ENCODE data around the gene MBD6. TPM values are rescaled to one million over a fixed set of nuclear protein-coding genes. Genes with fewer than 3 reads are reported as not detected.

MBD6 gene
- polyA plus RNA-seq, 3 donors, result 2.4 to 47.7 (median 2.6) TPM

DNA sequence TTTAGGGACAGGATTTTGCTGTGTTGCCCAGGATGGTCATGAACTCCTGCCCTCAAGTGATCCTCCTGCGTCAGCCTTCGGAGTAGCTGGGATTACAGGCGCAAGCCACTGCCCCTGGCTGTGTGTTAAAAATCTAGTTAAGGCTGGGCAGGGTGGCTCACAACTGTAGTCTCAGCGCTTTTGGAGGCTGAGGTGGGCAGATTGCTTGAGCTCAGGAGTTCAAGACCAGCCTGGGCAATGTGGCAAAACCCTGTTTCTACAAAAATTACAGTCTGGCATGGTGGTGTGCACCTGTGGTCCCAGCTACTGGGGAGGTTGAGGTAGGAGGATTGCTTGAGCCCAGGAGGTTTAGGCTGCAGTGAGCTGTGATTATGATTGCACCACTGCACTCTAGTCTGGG is 11.5 kb upstream of the MBD6 start:
- 100% methylated on average over 4 of the region's 4 CpGs for WGBS (ENCODE audit: insufficient coverage)
- TF ChIP-seq, protein P1, sequence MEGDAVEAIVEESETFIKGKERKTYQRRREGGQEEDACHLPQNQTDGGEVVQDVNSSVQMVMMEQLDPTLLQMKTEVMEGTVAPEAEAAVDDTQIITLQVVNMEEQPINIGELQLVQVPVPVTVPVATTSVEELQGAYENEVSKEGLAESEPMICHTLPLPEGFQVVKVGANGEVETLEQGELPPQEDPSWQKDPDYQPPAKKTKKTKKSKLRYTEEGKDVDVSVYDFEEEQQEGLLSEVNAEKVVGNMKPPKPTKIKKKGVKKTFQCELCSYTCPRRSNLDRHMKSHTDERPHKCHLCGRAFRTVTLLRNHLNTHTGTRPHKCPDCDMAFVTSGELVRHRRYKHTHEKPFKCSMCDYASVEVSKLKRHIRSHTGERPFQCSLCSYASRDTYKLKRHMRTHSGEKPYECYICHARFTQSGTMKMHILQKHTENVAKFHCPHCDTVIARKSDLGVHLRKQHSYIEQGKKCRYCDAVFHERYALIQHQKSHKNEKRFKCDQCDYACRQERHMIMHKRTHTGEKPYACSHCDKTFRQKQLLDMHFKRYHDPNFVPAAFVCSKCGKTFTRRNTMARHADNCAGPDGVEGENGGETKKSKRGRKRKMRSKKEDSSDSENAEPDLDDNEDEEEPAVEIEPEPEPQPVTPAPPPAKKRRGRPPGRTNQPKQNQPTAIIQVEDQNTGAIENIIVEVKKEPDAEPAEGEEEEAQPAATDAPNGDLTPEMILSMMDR (IDR thresholded peaks at IDR 0.05), result no peak
- Mint-ChIP-seq H3K27me3 (ENCODE audit: low read depth in 3 of 3) (no peaks in the 10 kb centered on the region), H3K36me3 (peaks cover 71 to 86% of the 10 kb centered on the region in 2 donors), H3K4me3 (no peak overlapping the region), H3K27ac (peak overlapping the region in 1 of 7 donors; percentile 26), H3K4me1 (no peaks in the 10 kb centered on the region), H3K9me3 (peaks cover 0 to 1% (median 0%) of the 10 kb centered on the region in 7 donors)
- H3K27me3 ChIP-seq (ENCODE audit: control insufficient read depth in 2 of 2, insufficient read depth in 2 of 2, low read length in 2 of 2), result no peaks in the 10 kb centered on the region
- no peaks in the 10 kb centered on the region for H3K4me1 ChIP-seq (ENCODE audit: control insufficient read depth in 1 of 2, insufficient read depth in 2 of 2, low read length in 2 of 2)
- H2AFZ ChIP-seq (ENCODE audit: insufficient read depth, low read depth, low read length, poor library complexity, severe bottlenecking), result no peak overlapping the region
- no peak overlapping the region for H3K4me3 ChIP-seq (replicated peaks in 1 of 3; ENCODE audit: low read depth in 2 of 3, low read length in 3 of 3)
- H4K20me1 ChIP-seq (ENCODE audit: insufficient read depth, low read length), result peaks cover 17% of the 10 kb centered on the region
- no peak overlapping the region for H3K9ac ChIP-seq (ENCODE audit: insufficient read depth, low read length, poor library complexity, severe bottlenecking)
- H3K27ac ChIP-seq (ENCODE audit: low read depth in 1 of 2, low read length in 2 of 2), result no peak overlapping the region
- peaks cover 64 to 79% of the 10 kb centered on the region in 2 donors for H3K36me3 ChIP-seq (replicated peaks in 1 of 2; ENCODE audit: control insufficient read depth in 1 of 2, insufficient read depth in 2 of 2, low read length in 2 of 2)
- H3K9me3 ChIP-seq (replicated peaks in 1 of 2; ENCODE audit: control insufficient read depth in 1 of 2, insufficient read depth in 1 of 2, low read length in 2 of 2), result no peaks in the 10 kb centered on the region
- H3K4me2 ChIP-seq (replicated peaks; ENCODE audit: extremely low read depth, low read length, poor library complexity, severe bottlenecking), result no peak overlapping the region
- no peaks in the 10 kb centered on the region for H3K79me2 ChIP-seq (ENCODE audit: insufficient read depth, low read length)
- no peak for DNase-seq
- intact Hi-C loops (cut with micrococcal nuclease), result no loop called here

DNA sequence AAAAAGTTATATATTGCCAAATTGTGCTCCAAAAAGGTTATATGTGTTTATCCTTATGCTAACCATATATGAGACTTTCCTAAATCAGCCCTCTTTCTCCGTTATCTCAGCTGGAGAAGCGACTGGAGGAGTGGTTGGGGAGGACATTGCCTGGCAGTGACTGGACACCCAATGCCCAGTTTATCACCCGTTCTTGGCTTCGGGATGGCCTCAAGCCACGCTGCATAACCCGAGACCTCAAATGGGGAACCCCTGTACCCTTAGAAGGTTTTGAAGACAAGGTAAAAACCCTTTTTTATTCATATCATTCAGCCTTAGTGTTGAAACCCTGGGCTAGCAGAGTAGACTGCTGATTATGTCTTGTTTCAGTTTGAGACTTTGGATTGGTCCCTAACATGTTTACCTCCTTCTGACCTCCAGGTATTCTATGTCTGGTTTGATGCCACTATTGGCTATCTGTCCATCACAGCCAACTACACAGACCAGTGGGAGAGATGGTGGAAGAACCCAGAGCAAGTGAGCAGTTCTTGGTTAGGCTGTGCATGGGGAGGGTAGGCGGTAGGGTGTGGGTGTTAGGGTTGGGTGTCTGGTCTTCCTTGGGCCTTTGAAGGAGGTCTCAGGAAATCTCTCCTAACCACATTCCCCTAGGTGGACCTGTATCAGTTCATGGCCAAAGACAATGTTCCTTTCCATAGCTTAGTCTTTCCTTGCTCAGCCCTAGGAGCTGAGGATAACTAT is 10.9 kb upstream of the MBD6 start:
- Histone ChIP-seq H3K4me3 (replicated peaks in 1 of 3; ENCODE audit: low read depth in 2 of 3, low read length in 3 of 3) (no peak overlapping the region), H3K27ac (ENCODE audit: low read depth in 1 of 2, low read length in 2 of 2) (no peak overlapping the region), H3K36me3 (replicated peaks in 1 of 2; ENCODE audit: control insufficient read depth in 1 of 2, insufficient read depth in 2 of 2, low read length in 2 of 2) (peaks cover 65 to 79% of the 10 kb centered on the region in 2 donors), H3K79me2 (ENCODE audit: insufficient read depth, low read length) (peaks cover 5% of the 10 kb centered on the region), H2AFZ (ENCODE audit: insufficient read depth, low read depth, low read length, poor library complexity, severe bottlenecking) (no peak overlapping the region), H3K9ac (ENCODE audit: insufficient read depth, low read length, poor library complexity, severe bottlenecking) (no peak overlapping the region), H3K9me3 (replicated peaks in 1 of 2; ENCODE audit: control insufficient read depth in 1 of 2, insufficient read depth in 1 of 2, low read length in 2 of 2) (no peaks in the 10 kb centered on the region), H3K4me1 (ENCODE audit: control insufficient read depth in 1 of 2, insufficient read depth in 2 of 2, low read length in 2 of 2) (no peaks in the 10 kb centered on the region), H4K20me1 (ENCODE audit: insufficient read depth, low read length) (peaks cover 23% of the 10 kb centered on the region), H3K4me2 (replicated peaks; ENCODE audit: extremely low read depth, low read length, poor library complexity, severe bottlenecking) (no peak overlapping the region), H3K27me3 (ENCODE audit: control insufficient read depth in 2 of 2, insufficient read depth in 2 of 2, low read length in 2 of 2) (no peaks in the 10 kb centered on the region)
- no peak for DNase-seq
- WGBS (ENCODE audit: insufficient coverage), result 100% methylated on average over 3 of the region's 7 CpGs
- Mint-ChIP-seq H3K9me3 (peaks cover 0 to 1% (median 0%) of the 10 kb centered on the region in 7 donors), H3K36me3 (peaks cover 73 to 86% of the 10 kb centered on the region in 2 donors), H3K4me3 (no peak overlapping the region), H3K27me3 (ENCODE audit: low read depth in 3 of 3) (no peaks in the 10 kb centered on the region), H3K27ac (peak overlapping the region in 2 of 7 donors; percentile 25 to 81), H3K4me1 (peaks cover under 1% of the 10 kb centered on the region)
- TF ChIP-seq, protein P1 (IDR thresholded peaks at IDR 0.05), result no peak
- intact Hi-C loops (cut with micrococcal nuclease), result no loop called here

Data from CD14-positive monocyte (primary cell).